T-helper 1 cell (primary cell): ENCODE measurements around the gene ABCG1.

ENCODE experiments used
- DNase-seq, 5 donors: peaks; one replicate each; pipeline ENCODE4 v3.0.0-alpha.2; 2012 to 2020

The ABCG1 gene

GRCh38 chr21:42214921-42215320 is 4.0 kb upstream of the ABCG1 start:
- DNase-seq: no peak

GRCh38 chr21:42215942-42216725 is 2.8 kb upstream of the ABCG1 start:
- no peak for DNase-seq

GRCh38 chr21:42216726-42217572 is 2.0 kb upstream of the ABCG1 start:
- no peak for DNase-seq

- peak in 1 of 5 donors; percentile 24 for DNase-seq
These were observed 732 bp downstream of the ABCG1 start for GRCh38 chr21:42219606-42220137.

- DNase-seq: peak; percentile 69 to 93 (median 75)
These were observed 1.3 kb downstream of the ABCG1 start for GRCh38 chr21:42220138-42220701.

GRCh38 chr21:42221581-42222345 is 2.8 kb downstream of the ABCG1 start:
- no peak for DNase-seq

GRCh38 chr21:42222386-42222785 is 3.4 kb downstream of the ABCG1 start:
- no peak for DNase-seq

GRCh38 chr21:42222821-42223390 is 4.0 kb downstream of the ABCG1 start:
- DNase-seq: no peak

GRCh38 chr21:42223826-42224575 is 5.1 kb downstream of the ABCG1 start:
- no peak for DNase-seq

- DNase-seq: no peak
These were observed 6.1 kb downstream of the ABCG1 start for GRCh38 chr21:42225042-42225441.

- no peak for DNase-seq
These were observed 6.7 kb downstream of the ABCG1 start for GRCh38 chr21:42225571-42226155.

GRCh38 chr21:42226626-42227025 is 7.7 kb downstream of the ABCG1 start:
- no peak for DNase-seq

GRCh38 chr21:42227909-42228708 is 9.2 kb downstream of the ABCG1 start:
- peak; percentile 87 to 96 (median 93) for DNase-seq

- DNase-seq: no peak
These were observed 9.8 kb downstream of the ABCG1 start for GRCh38 chr21:42228709-42229220.

- no peak for DNase-seq
These were observed 10.7 kb downstream of the ABCG1 start for GRCh38 chr21:42229676-42230075.

- no peak for DNase-seq
These were observed 11.2 kb downstream of the ABCG1 start for GRCh38 chr21:42230178-42230577.

GRCh38 chr21:42230636-42231035 is 11.7 kb downstream of the ABCG1 start:
- no peak for DNase-seq

GRCh38 chr21:42231756-42232155 is 12.8 kb downstream of the ABCG1 start:
- no peak for DNase-seq

- peak in 1 of 5 donors; percentile 39 for DNase-seq
These were observed 13.4 kb downstream of the ABCG1 start for GRCh38 chr21:42232176-42232825.
